Measurements from ENCODE around the gene FAM53C.
A peak's percentile ranks its signal among the peaks of the same experiment; 100 is the strongest.

Gene FAM53C

DNA sequence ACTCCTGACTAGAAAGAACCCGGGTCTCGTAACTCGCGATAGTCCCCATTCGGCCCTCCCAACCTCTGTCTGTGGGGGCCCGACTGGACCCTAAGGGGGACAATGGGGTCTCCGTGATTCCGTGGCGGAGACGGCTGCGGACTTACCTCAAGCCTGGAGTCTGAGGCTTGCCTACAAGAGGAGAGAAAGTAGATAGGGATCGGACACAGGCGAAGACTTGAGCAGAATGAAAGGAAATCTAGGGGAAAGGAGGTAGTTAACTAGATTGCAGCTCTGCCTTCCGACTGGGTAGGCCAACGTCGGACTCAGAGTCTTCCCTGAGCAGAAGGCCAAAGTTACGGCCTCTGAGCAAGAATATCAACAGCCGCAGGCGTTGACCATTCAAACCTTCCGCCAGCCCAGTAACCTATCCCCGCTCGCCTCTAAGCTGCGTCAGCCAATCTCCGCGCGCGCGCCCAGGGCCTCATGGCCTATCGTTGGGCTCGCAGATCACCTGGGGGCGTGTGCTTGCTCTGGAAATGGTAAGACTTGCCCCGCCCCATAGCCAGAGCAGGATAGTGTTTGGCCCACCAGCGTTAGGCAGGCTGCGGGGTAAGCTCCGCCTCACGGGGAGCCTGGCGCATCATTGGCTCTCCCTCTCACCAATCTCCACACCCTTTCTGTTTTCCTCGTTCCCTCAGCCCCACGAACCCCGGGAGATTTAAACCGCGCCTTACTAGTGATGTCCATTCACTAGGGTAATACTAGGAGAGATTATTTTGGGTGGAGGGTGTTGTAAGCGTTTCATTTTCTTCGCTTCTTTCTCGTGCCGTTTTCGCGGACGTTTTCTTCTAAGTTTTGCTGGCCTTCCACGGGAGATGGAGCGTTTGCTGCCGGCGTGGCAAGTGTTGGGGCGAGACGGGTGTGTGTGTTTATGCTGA lies 6.4 kb upstream of the FAM53C start, which contains the start of gene CDC25C (continued):
- TF ChIP-seq PRDM2 (tag by site-specific recombination; IDR thresholded peaks at IDR 0.05; ENCODE audit: borderline replicate concordance) = no peak
- TF ChIP-seq PRDM1 (tag by site-specific recombination; IDR thresholded peaks at IDR 0.05) = peak; percentile 52
- no peak for TF ChIP-seq ZNF530 (tag by site-specific recombination; IDR thresholded peaks at IDR 0.05; ENCODE audit: low read depth)
- 0 out of 2 replicates have a peak, but pooled peaks have one; percentile 62 for TF ChIP-seq GFI1B (tag by site-specific recombination; IDR thresholded peaks at IDR 0.05)
- TF ChIP-seq ZNF274 (IDR thresholded peaks at IDR 0.05; ENCODE audit: low read length) = no peak
- no peak for TF ChIP-seq ZNF274 (tag by site-specific recombination; IDR thresholded peaks at IDR 0.05; ENCODE audit: borderline replicate concordance)
- no peak for TF ChIP-seq KLF7 (tag by site-specific recombination; IDR thresholded peaks at IDR 0.05; ENCODE audit: borderline replicate concordance)
- TF ChIP-seq OVOL3 (tag by site-specific recombination; IDR thresholded peaks at IDR 0.05) = no peak
- no peak for TF ChIP-seq ZNF157 (tag by site-specific recombination; IDR thresholded peaks at IDR 0.05)
- peak; percentile 72 for TF ChIP-seq PRDM10 (tag by site-specific recombination; IDR thresholded peaks at IDR 0.05)
- TF ChIP-seq ZBTB20 (tag by site-specific recombination; IDR thresholded peaks at IDR 0.05) = peak; percentile 23; the same call in 1 of the 2 replicates
- TF ChIP-seq ZNF394 (tag by site-specific recombination; IDR thresholded peaks at IDR 0.05; ENCODE audit: borderline replicate concordance) = peak; percentile 53; the same call in 1 of the 2 replicates
- TF ChIP-seq ZBTB7A (tag by site-specific recombination; IDR thresholded peaks at IDR 0.05; ENCODE audit: low read depth) = no peak; the same call in 1 of the 2 replicates
- peak; percentile 99 for TF ChIP-seq SP2 (tag by site-specific recombination; IDR thresholded peaks at IDR 0.05)
- peak; percentile 50; the same call in 1 of the 2 replicates for TF ChIP-seq INSM2 (tag by site-specific recombination; IDR thresholded peaks at IDR 0.05)
- TF ChIP-seq ZBTB11 (tag by site-specific recombination; conservative IDR thresholded peaks at IDR 0.05; ENCODE audit: low read depth) = no peak
- TF ChIP-seq SP3 (tag by site-specific recombination; IDR thresholded peaks at IDR 0.05) = peak; percentile 83
- no peak for TF ChIP-seq ZNF521 (tag by site-specific recombination; IDR thresholded peaks at IDR 0.05)
- no peak; the same call in 1 of the 2 replicates for TF ChIP-seq TRIM28 (IDR thresholded peaks at IDR 0.05; ENCODE audit: borderline replicate concordance, low read length)
- no peak for TF ChIP-seq ZNF350 (tag by site-specific recombination; IDR thresholded peaks at IDR 0.05)
- TF ChIP-seq ZSCAN5A (tag by site-specific recombination; IDR thresholded peaks at IDR 0.05) = 0 out of 2 replicates have a peak, but pooled peaks have one; percentile 24
